ENCODE measurements around the gene CYBC1.

The CYBC1 gene

DNA sequence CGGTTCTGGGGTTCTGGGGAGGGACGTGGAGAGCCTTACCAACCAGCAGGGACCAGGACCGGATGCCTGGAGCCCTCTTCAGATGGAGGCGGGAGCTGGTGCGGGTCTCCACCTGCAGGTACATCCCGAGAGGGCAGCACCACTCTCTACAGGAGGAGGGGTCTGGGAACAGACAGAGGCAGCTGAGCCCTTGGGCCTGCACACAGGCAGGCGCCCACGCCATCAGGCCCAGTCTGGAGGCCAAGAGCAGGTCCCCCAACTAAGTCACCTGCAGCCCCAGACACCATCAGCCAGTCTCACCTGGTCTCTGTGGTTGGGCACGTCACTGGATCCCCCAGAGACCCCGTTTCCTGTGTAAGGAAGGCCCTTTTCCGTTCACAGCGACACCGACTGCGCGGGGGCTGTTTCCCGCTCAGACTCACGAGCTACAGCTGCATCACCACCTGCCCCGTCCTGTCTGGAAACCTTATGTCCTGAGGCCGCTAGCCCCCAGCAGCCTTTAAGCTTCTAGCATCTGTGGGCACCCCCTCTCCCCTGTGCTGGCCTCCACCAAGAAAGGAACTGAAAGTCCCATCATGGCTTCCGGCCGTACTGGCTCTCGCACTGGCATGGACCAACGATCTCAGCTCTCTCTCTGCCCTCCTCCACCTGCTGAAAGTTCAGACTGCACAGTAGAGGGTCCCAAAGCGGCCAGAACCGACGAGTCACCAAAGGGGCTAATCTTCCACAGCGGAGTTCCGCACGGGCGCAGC is 1.2 kb downstream of the CYBC1 start:
- no peak for DNase-seq (ENCODE audit: low read depth in 2 of 2)

DNA sequence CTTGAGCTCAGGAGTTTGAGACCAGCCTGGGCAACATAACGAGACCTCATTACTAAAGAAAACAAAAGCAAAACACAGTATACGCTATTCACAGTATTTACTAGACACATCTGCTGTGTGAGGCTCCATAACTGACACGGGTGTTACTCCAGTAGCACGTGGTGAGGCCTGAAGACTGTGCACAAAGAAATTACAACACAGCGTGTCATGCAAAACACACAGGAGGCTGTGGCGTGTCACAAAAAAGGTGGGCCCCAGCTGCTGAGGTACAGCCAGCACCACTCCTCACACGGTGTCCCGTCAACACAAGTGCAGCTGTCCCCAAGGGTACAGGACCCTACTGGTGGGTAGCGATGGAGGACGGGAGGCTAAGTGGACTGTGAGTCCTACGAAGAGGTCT is 2.7 kb downstream of the CYBC1 start:
- no peak for DNase-seq (ENCODE audit: low read depth in 2 of 2)

GRCh38 chr17:82446649-82447048 is 3.9 kb downstream of the CYBC1 start:
- no peak for DNase-seq (ENCODE audit: low read depth in 2 of 2)

DNA sequence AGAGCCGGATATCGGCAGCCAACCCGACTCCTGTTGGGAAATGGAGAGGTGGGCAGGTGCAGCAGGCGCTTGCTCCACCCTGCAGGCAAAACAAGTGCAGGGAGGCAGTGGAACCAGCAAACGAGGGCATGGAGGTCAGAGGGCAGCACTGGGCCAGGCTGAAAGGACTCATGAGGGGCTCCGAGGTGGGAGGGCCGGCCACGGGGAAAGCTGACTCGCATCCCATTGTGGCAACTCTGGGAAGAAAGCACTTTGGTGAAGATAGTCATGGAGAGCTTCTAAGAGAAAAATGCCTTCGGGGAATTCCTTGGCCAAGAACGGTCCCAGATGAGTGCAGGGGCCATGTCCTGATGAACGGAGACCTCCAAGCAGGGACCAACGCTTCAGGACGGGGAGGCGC is 4.4 kb downstream of the CYBC1 start:
- no peak for DNase-seq (ENCODE audit: low read depth in 2 of 2)

- no peak for DNase-seq (ENCODE audit: low read depth in 2 of 2)
Observed at GRCh38 chr17:82445542-82445941, 5.0 kb downstream of the CYBC1 start.

- DNase-seq (ENCODE audit: low read depth in 2 of 2) = no peak
Observed at GRCh38 chr17:82444941-82445521, 5.5 kb downstream of the CYBC1 start.

DNA sequence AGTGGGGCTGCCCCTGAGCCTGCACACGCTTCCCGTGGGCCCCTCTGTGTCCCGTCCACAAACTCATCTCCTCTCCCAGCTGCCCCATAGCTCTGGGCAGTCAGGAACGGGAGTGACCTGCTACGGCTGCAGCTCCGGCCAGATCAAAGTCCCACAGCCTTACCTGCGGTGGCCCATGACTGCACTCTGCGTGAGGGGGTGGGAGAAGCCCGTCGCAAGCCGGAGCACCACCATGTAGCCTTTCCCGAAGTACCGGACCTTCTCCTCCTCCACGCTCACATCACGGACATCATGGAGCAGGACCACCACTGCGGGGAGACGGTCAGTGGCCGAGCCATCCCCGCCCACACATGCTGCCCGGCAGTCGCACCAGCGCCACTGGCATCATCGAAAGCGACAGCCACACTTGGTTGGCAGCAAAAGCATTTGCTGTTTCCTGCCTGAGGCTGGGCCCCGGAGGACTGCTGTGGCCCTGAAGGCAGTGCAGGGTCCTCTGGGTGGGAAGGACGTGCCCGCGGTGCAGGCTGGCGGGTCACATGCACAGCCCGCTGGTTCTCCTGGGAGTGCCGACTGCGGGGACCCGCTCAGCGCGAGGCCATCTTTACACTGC is 6.2 kb downstream of the CYBC1 start:
- no peak for DNase-seq (ENCODE audit: low read depth in 2 of 2)

DNA sequence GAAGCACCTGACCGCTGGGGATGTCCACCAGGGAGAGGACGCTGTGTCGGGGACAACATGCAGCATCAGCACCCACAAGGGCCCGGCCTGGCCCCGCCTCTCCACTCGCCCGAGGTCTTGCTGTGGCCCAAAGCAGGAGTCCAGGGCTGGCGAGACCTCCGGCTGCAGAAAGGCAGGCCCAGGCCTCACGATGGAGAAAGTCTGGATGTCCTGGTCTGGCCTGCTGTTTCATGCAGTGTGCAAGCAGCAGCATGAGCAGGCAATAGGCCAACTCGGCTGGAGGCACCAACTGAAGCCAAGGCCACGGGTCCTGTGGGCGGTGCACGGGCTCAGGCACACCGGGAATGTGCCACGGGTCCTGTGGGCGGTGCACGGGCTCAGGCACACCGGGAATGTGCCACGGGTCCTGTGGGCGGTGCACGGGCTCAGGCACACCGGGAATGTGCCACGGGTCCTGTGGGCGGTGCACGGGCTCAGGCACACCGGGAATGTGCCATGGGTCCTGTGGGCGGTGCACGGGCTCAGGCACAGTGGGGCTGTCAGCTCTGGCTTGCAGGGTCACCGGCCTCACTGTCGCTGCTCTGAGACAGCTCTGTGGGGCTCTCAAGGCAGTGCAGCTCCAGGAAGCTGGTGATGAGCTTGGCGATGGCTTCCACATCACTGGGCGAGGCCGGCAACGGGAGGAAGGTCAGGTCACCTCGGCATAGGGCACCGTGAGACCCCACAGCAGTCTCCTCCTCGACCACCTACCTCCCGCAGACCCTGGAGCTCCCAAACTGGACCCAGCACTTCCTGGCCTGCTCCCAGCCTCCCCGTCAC is 6.9 kb downstream of the CYBC1 start:
- no peak for DNase-seq (ENCODE audit: low read depth in 2 of 2)

DNA sequence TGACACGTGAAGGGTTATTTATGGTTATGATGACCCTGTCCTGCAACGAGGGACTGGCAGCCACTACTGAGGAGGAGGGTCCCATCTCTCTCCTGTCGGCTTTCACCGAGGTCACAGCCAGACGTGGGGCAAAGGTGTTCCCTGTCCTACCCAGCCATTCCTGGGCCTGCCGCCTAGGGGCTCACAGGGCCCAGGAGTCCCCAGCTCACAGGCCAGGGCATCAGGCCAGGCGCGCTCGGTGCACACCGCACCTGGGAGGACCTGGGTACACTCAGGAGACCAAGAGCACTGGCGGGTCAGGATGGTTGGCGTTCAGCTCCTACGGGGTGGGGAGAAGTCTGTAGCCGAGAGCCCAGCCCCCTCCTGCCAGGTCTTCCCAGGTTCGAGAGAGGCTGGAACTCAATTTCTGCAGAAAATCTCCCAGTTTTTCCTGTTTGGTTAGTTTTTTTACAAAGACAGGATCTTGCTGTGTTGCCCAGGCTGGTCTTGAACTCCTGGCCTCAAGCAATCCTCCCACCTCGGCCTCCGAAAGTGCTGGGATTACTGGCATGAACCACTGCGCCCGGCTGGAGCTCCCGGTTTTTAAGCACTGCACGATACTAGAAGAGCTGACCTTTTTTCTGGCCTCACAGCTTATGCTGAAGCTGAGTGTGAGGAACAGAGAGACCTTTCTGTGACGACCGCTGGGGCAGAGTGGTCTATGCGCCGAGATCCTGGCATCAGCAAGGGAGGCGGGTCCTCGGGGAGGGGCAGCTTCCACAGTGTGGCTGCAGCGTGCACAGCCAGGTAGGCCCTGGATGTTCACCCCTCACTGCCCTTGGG is 7.7 kb downstream of the CYBC1 start:
- DNase-seq (ENCODE audit: low read depth in 2 of 2) = no peak

- no peak for DNase-seq (ENCODE audit: low read depth in 2 of 2)
Observed at GRCh38 chr17:82441691-82442487, 8.7 kb downstream of the CYBC1 start.

- DNase-seq (ENCODE audit: low read depth in 2 of 2) = no peak
Observed at GRCh38 chr17:82440991-82441627, 9.4 kb downstream of the CYBC1 start.

DNA sequence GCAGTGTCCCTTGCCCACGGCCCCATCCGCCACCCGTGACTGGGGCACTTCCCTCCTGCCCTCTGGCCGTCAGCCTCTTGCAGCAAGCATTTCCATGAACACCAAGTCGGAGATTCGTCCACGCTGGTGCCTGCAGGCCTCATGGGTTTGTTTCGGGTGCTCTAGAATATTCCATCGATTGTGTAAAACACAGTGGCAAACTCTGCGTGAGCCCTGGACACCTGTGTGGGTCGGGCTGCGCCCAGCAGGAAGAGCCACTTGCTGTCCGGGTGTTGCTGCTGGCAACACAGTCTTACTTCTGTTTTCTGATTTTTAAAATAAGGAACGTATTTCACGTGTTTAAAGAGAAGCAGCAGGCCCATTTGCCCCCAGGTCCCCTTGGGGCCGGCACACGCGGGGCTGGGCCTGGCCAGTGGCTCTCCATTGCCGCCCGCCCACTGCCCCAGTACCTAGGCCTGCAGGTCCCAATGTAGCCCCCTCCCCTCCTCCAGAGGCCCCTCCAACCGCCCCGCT is 10.0 kb downstream of the CYBC1 start:
- DNase-seq (ENCODE audit: low read depth in 2 of 2) = no peak

DNA sequence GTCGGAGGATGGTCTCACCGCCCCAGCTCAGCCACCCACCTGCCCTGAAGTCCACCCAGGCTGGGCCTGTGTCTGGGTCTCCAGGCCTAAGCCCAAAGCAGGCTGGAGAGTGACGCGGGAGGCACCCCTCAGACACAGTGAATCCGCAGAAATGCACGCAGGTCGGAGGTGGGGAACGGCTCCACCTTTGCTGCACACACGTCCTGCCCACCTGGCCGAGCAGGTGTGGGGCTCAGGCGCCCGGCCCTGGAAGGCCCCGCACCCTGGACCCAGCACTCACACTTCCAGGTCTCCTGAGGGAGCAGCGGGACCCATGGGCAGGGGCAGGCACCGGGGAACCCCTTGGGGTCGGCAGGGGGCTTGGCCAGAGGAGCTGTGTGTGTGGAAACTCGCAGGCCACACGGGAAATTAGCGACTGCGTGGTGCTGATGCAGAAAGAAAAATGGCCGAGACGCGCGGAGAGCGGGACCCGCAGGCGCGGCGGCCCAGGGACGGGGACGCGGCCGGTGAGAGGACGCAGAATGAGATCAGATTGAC is 10.7 kb downstream of the CYBC1 start:
- no peak for DNase-seq (ENCODE audit: low read depth in 2 of 2)

GRCh38 chr17:82439194-82439828 is 11.2 kb downstream of the CYBC1 start:
- DNase-seq (ENCODE audit: low read depth in 2 of 2) = no peak

DNA sequence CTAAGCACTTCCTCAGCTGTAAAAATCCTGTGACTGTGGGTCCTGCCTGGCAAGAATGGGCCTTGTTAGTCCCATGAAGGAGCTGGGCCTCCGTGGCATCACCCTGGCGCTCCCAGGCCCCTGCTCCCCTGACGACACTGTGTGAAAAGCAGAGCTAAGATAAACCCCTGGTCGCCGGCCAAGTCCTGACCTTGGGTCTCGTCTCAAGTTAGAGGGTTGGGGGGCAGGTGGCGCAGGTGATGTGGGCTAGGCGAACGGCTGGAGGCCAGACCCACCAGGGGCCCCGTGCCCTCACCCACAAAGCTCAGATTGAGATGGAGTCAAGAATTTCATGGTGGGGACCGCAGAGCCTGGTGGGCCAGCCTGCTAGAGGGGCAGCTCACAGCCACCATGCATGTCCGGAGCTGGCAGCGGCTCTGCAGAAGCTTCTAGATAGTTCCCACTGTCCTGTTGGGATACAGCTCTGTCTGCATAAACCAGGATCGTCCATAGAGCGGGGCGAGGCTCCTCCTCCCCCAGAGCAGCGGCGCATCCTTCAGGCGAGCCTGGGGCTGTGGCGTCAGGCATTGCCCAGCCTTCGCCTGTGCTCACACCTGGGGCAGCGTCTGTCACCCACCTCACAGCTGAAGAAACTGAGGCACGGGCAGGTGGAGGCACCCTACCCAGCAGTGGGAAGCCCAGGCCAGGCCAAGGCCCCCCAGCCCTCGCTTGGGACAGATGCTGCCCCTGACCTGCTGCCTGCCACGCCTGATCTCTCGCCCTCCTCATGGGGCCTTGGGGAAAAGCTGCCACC is 12.0 kb downstream of the CYBC1 start:
- no peak for DNase-seq (ENCODE audit: low read depth in 2 of 2)

DNA sequence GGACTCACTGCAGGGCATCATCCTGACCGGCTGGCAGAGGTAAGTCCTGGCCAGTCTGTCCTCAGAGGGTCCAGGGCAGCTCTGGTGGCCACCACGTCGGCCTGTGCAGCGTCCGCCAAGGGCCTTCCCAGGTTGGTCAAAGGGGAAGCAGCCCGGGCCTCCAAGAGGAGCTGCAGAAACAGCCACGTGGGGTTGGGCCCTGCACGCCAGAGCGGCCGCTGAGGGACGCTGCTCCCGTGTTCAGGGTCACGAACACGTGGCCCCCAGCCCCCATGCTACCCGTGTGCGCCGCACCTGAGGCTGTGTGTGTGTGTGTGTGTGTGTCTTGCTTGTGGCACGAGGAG is 13.3 kb downstream of the CYBC1 start:
- no peak for DNase-seq (ENCODE audit: low read depth in 2 of 2)

GRCh38 chr17:82436601-82437324 is 13.8 kb downstream of the CYBC1 start:
- DNase-seq (ENCODE audit: low read depth in 2 of 2) = no peak

Measured in fibroblast of skin of left biceps (primary cell).